ENCODE measurements around the gene REXO2.

DNA sequence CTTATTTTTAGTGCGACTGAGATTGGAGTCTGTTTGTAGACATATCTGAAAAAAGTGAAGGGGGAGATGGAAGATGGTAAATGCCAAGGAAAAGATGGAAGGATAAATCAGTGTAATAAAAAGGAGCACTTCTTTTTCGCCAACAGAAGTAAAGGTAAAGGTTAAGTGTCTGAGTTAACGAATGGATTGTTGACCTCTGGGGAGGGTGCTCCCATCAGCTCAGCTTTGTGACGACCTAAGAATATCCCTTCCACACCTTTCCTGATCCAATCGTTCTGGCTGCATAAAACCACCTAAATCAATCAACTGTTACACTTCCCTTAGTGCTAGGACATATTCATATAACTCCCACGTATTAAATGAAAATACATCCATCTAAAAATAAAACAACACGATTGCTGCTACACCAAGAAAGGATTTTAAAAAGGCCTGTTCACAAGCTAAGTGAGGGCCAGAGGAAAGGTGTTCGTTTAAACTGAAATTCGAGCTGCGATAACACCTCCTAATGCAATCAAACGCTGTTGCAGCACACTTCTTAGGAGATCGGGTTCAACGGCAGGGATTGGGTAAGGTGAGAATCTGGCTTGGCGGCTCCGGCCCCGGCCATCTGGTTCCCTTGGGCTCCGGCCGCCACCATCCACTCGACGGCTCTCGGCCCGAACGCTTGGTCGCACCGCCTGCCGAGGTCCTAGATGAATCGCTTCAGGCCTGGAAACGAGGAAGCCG, 39.6 kb upstream of the REXO2 start:
- TF ChIP-seq, protein P1, sequence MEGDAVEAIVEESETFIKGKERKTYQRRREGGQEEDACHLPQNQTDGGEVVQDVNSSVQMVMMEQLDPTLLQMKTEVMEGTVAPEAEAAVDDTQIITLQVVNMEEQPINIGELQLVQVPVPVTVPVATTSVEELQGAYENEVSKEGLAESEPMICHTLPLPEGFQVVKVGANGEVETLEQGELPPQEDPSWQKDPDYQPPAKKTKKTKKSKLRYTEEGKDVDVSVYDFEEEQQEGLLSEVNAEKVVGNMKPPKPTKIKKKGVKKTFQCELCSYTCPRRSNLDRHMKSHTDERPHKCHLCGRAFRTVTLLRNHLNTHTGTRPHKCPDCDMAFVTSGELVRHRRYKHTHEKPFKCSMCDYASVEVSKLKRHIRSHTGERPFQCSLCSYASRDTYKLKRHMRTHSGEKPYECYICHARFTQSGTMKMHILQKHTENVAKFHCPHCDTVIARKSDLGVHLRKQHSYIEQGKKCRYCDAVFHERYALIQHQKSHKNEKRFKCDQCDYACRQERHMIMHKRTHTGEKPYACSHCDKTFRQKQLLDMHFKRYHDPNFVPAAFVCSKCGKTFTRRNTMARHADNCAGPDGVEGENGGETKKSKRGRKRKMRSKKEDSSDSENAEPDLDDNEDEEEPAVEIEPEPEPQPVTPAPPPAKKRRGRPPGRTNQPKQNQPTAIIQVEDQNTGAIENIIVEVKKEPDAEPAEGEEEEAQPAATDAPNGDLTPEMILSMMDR (IDR thresholded peaks at IDR 0.05) = no peak
- TF ChIP-seq ZFX (IDR thresholded peaks at IDR 0.05; ENCODE audit: borderline replicate concordance) = no peak

Data from 22Rv1 (cell line).